Kidney (tissue), 14 donors: Measurements from ENCODE around the gene ZGLP1. TPM values are rescaled to one million over a fixed set of nuclear protein-coding genes. Genes with fewer than 3 reads are reported as not detected.

Experiments
- DNase-seq, 5 donors: peaks; one replicate each; pipeline ENCODE4 v3.0.0-alpha.2; 2013 to 2020
- FAIRE-seq: peaks from 2 replicates; lab custom pipeline; 2012; peaks lifted over from hg19 to GRCh38; lab: Jason Lieb, UNC
- H3K27ac ChIP-seq, 2 donors: one replicate each; pipeline ENCODE4 v1.7.0; 2013; ENCODE audit warnings: low read depth in 2 of 2, low read length in 2 of 2, inconsistent platforms in 1 of 2
- H3K27me3 ChIP-seq: one replicate; pipeline ENCODE4 v1.7.1; 2013; ENCODE audit warnings: low read length, inconsistent platforms; ENCODE audit not compliant: control insufficient read depth, insufficient read depth
- H3K36me3 ChIP-seq, 3 donors: one replicate each; pipeline versions ENCODE4 v1.7.0 to v1.7.1; 2013; ENCODE audit warnings: low read length in 3 of 3, control low read depth in 1 of 3, inconsistent platforms in 1 of 3; ENCODE audit not compliant: insufficient read depth in 3 of 3, control insufficient read depth in 2 of 3
- H3K4me1 ChIP-seq, 3 donors: one replicate each; pipeline versions ENCODE4 v1.7.0 to v1.7.1; 2013; ENCODE audit warnings: low read length in 3 of 3, inconsistent platforms in 1 of 3, low read depth in 1 of 3; ENCODE audit not compliant: control insufficient read depth in 2 of 3, insufficient read depth in 2 of 3
- H3K4me3 ChIP-seq, 3 donors: one replicate each; pipeline versions ENCODE4 v1.7.0 to v1.8.1; 2013; ENCODE audit warnings: low read length in 3 of 3, control low read depth in 1 of 3, inconsistent platforms in 1 of 3
- H3K9ac ChIP-seq, 3 donors: one replicate each; pipeline versions ENCODE4 v1.7.0 to v1.7.1; 2013; ENCODE audit warnings: low read length in 3 of 3, control low read depth in 1 of 3, inconsistent platforms in 1 of 3
- H3K9me3 ChIP-seq, 3 donors: one replicate each; pipeline versions ENCODE4 v1.7.0 to v1.7.1; 2013; ENCODE audit warnings: low read length in 3 of 3, control low read depth in 1 of 3, inconsistent platforms in 1 of 3; ENCODE audit not compliant: control insufficient read depth in 2 of 3, insufficient read depth in 1 of 3
- CTCF ChIP-seq: IDR thresholded peaks from 3 replicates; pipeline ENCODE4 v1.5.1; 2012; ENCODE audit warnings: mild to moderate bottlenecking, moderate library complexity, borderline replicate concordance; ENCODE audit not compliant: insufficient read depth; ENCODE audit errors: extremely low read depth
- intact Hi-C: fragments of 100-400 bp; cut with DNase I; formaldehyde crosslinking; loops from one replicate; pipeline ENCODE4 v1.11.1; 2022
- polyA plus RNA-seq: library from polyadenylated mRNA; stranded (reverse); fragments of 350-450 nt; fragmentation: Illumina TruSeq; extraction: RNeasy Lipid Tissue Mini Kit (QIAGEN cat#74804); gene quantifications from one replicate; pipeline ENCODE4 v1.2.3, GENCODE V29; 2014; ENCODE audit warnings: low read depth, low replicate concordance; ENCODE audit not compliant: insufficient read depth
- total RNA-seq: library from RNA; stranded (reverse); fragmentation: NEBNext Ultra II Directional; extraction: Animal tissue kit (Norgen Biotek cat#: 25700); gene quantifications from one replicate; pipeline ENCODE4 v1.2.1, GENCODE V29; 2021
- donor health status: control.
- donor health status: control.
- donor health status: control.
- donor health status: control.
- donor health status: control.
- donor health status: DM: yes; HTN: yes; CAD: no.
- donor health status: Normal renal cell carcinoma (clear cell type).

The ZGLP1 gene
- total and polyA plus RNA-seq, 2 donors from 2014 or later: 4.6 to 5.5 TPM

- no peak for TF ChIP-seq CTCF
- H3K4me3 ChIP-seq: no peak overlapping the region
- H3K9ac ChIP-seq: no peak overlapping the region
- no peak overlapping the region for H3K27ac ChIP-seq
- peaks cover 6 to 21% (median 10%) of the 10 kb centered on the region in 3 donors for H3K36me3 ChIP-seq
- FAIRE-seq (no peak), DNase-seq (no peak)
- no peaks in the 10 kb centered on the region for H3K27me3 ChIP-seq
- peaks cover 0 to 2% (median 0%) of the 10 kb centered on the region in 3 donors for H3K4me1 ChIP-seq
- no peaks in the 10 kb centered on the region for H3K9me3 ChIP-seq
- intact Hi-C loops: no loop called here
Observed at GRCh38 chr19:10317857-10318462, 8.3 kb upstream of the ZGLP1 start.

GRCh38 chr19:10317045-10317856 is 7.6 kb upstream of the ZGLP1 start:
- TF ChIP-seq CTCF: no peak
- intact Hi-C loops: no loop called here
- Histone ChIP-seq H3K27ac (no peak overlapping the region), H3K27me3 (no peaks in the 10 kb centered on the region), H3K9me3 (no peaks in the 10 kb centered on the region), H3K4me3 (no peak overlapping the region), H3K4me1 (peaks cover 0 to 2% (median 0%) of the 10 kb centered on the region in 3 donors), H3K36me3 (peaks cover 6 to 19% (median 10%) of the 10 kb centered on the region in 3 donors), H3K9ac (no peak overlapping the region)
- FAIRE-seq: no peak
- DNase-seq: no peak

GRCh38 chr19:10316229-10317044 is 6.8 kb upstream of the ZGLP1 start:
- Histone ChIP-seq H3K9me3 (no peaks in the 10 kb centered on the region), H3K27me3 (no peaks in the 10 kb centered on the region), H3K4me3 (no peak overlapping the region), H3K36me3 (peaks cover 2 to 10% (median 5%) of the 10 kb centered on the region in 3 donors), H3K27ac (no peak overlapping the region), H3K4me1 (peaks cover 0 to 2% (median 0%) of the 10 kb centered on the region in 3 donors), H3K9ac (no peak overlapping the region)
- FAIRE-seq (no peak), DNase-seq (peak in 2 of 5 donors; percentile 71 to 79)
- TF ChIP-seq CTCF: no peak
- intact Hi-C loops: no loop called here
